NAMALWA (cell line): ENCODE data around the gene RASGRF2.

Experiments
- DNase-seq: peaks from one replicate; pipeline ENCODE4 v3.0.0-alpha.2; 2015; ENCODE audit warnings: low spot score

Gene RASGRF2

GRCh38 chr5:81134566-81134965 is 174.4 kb downstream of the RASGRF2 start:
- DNase-seq, result no peak

GRCh38 chr5:81136557-81136956 is 176.4 kb downstream of the RASGRF2 start:
- no peak for DNase-seq

GRCh38 chr5:81137833-81138232 is 177.7 kb downstream of the RASGRF2 start:
- no peak for DNase-seq

- no peak for DNase-seq
These were observed 180.3 kb downstream of the RASGRF2 start for GRCh38 chr5:81140441-81140840.

- DNase-seq, result no peak
These were observed 180.8 kb downstream of the RASGRF2 start for GRCh38 chr5:81140943-81141342.

GRCh38 chr5:81142108-81142507 is 181.9 kb downstream of the RASGRF2 start:
- no peak for DNase-seq

GRCh38 chr5:81145329-81145935 is 185.3 kb downstream of the RASGRF2 start:
- DNase-seq, result no peak

GRCh38 chr5:81146031-81146430 is 185.9 kb downstream of the RASGRF2 start:
- no peak for DNase-seq

- no peak for DNase-seq
These were observed 187.1 kb downstream of the RASGRF2 start for GRCh38 chr5:81147011-81147885.

- DNase-seq, result no peak
These were observed 187.9 kb downstream of the RASGRF2 start for GRCh38 chr5:81147886-81148571.

- no peak for DNase-seq
These were observed 191.4 kb downstream of the RASGRF2 start for GRCh38 chr5:81151546-81151945.

GRCh38 chr5:81154725-81155124 is 194.6 kb downstream of the RASGRF2 start:
- peak; percentile 6 for DNase-seq

GRCh38 chr5:81156732-81157131 is 196.6 kb downstream of the RASGRF2 start:
- peak; percentile 9 for DNase-seq

GRCh38 chr5:81161012-81161601 is 200.9 kb downstream of the RASGRF2 start:
- no peak for DNase-seq

GRCh38 chr5:81162501-81162900 is 202.3 kb downstream of the RASGRF2 start:
- no peak for DNase-seq

GRCh38 chr5:81163651-81164050 is 203.5 kb downstream of the RASGRF2 start:
- DNase-seq, result no peak

GRCh38 chr5:81164476-81164875 is 204.3 kb downstream of the RASGRF2 start:
- no peak for DNase-seq

GRCh38 chr5:81164936-81165335 is 204.8 kb downstream of the RASGRF2 start:
- DNase-seq, result no peak

- DNase-seq, result peak; percentile 73
These were observed 205.4 kb downstream of the RASGRF2 start for GRCh38 chr5:81165493-81166119.

- no peak for DNase-seq
These were observed 206.3 kb downstream of the RASGRF2 start for GRCh38 chr5:81166430-81166829.

GRCh38 chr5:81167078-81167477 is 206.9 kb downstream of the RASGRF2 start:
- DNase-seq, result no peak

- no peak for DNase-seq
These were observed 207.4 kb downstream of the RASGRF2 start for GRCh38 chr5:81167544-81167943.
